GDM1 (cell line): Measurements from ENCODE around the gene MAPK4.
"Not testable (repeated sequence)": the region's sequence is repeated elsewhere in the genome, so short reads cannot be mapped to it uniquely, and the experiment has no call there.

Source experiments
- DNase-seq: peaks from one replicate; lab custom pipeline; 2025; lab: John Stamatoyannopoulos, UW

The MAPK4 gene

GRCh38 chr18:50559752-50560680, at the start of gene MAPK4:
TSS of gene MAPK4 (plus strand) at chr18:50560087. CDS start at chr18:50663959, 103,872 bp downstream.
- no peak for DNase-seq

GRCh38 chr18:50517277-50517676, 42.6 kb upstream of the MAPK4 start:
- DNase-seq: not testable (repeated sequence)

- DNase-seq: no peak
Observed at GRCh38 chr18:50518787-50519546, 40.9 kb upstream of the MAPK4 start.

GRCh38 chr18:50523165-50523564, 36.7 kb upstream of the MAPK4 start:
- no peak for DNase-seq

- DNase-seq: no peak
Observed at GRCh38 chr18:50527636-50528307, 32.1 kb upstream of the MAPK4 start.

- no peak for DNase-seq
Observed at GRCh38 chr18:50528806-50529205, 31.1 kb upstream of the MAPK4 start.

- not testable (repeated sequence) for DNase-seq
Observed at GRCh38 chr18:50533822-50534221, 26.1 kb upstream of the MAPK4 start.

- DNase-seq: not testable (repeated sequence)
Observed at GRCh38 chr18:50544476-50544875, 15.4 kb upstream of the MAPK4 start.

- DNase-seq: no peak
Observed at GRCh38 chr18:50545936-50546335, 14.0 kb upstream of the MAPK4 start.

- DNase-seq: no peak
Observed at GRCh38 chr18:50548160-50548559, 11.7 kb upstream of the MAPK4 start.

GRCh38 chr18:50551651-50552050, 8.2 kb upstream of the MAPK4 start:
- DNase-seq: not testable (repeated sequence)

GRCh38 chr18:50558157-50558556, 1.7 kb upstream of the MAPK4 start:
- DNase-seq: no peak

- DNase-seq: no peak
Observed at GRCh38 chr18:50558948-50559751, 737 bp upstream of the MAPK4 start.

GRCh38 chr18:50560681-50561629, 1.1 kb downstream of the MAPK4 start:
- no peak for DNase-seq

- DNase-seq: not testable (repeated sequence)
Observed at GRCh38 chr18:50562258-50562657, 2.4 kb downstream of the MAPK4 start.

GRCh38 chr18:50562686-50563085, 2.8 kb downstream of the MAPK4 start:
- DNase-seq: no peak

- DNase-seq: no peak
Observed at GRCh38 chr18:50563376-50563775, 3.5 kb downstream of the MAPK4 start.

GRCh38 chr18:50569930-50570329, 10.0 kb downstream of the MAPK4 start:
- no peak for DNase-seq

- DNase-seq: no peak
Observed at GRCh38 chr18:50571606-50572005, 11.7 kb downstream of the MAPK4 start.

GRCh38 chr18:50573196-50573595, 13.3 kb downstream of the MAPK4 start:
- not testable (repeated sequence) for DNase-seq
